Panc1 (cell line): Measurements from ENCODE around the gene MAMDC2. TPM values are rescaled to one million over a fixed set of nuclear protein-coding genes. Genes with fewer than 3 reads are reported as not detected.

Experiments used
- ATAC-seq: fragments of 200-7000 bp; cut with Tn5 transposase; 2 replicates; pipeline ENCODE4 v1.9.1; 2020; ENCODE audit warnings: mild to moderate bottlenecking, moderate library complexity
- BruUV-seq: library from RNA; stranded (reverse); fragments of 400-500 nt; replicated peaks from 2 replicates; lab custom pipeline; 2021; lab: Mats Ljungman, UMichigan
- CTCF ChIA-PET: fragments of 300-600 bp; sonication (Branson Sonifier 250); formaldehyde crosslinking; loops from one replicate; lab custom pipeline; 2022; ENCODE audit warnings: antibody characterized with exemption; lab: Charles Lee
- POLR2A ChIA-PET: fragments of 300-600 bp; sonication (Branson Sonifier 250); formaldehyde crosslinking; loops from one replicate; lab custom pipeline; 2022; ENCODE audit warnings: antibody characterized with exemption; lab: Charles Lee
- DNase-seq: peaks from one replicate; pipeline ENCODE4 v3.0.0-alpha.2; 2010; ENCODE audit warnings: low read depth, low spot score
- H3K27ac ChIP-seq: 2 replicates; pipeline ENCODE4 v1.5.1; 2011; ENCODE audit warnings: mild to moderate bottlenecking, low read length, inconsistent platforms
- H3K27me3 ChIP-seq: fragments of 200-500 bp; sonication (Bioruptor generic); 2 replicates; pipeline ENCODE4 v1.6.0; 2014; ENCODE audit warnings: low read length, inconsistent platforms; ENCODE audit not compliant: control insufficient read depth, insufficient read depth
- H3K36me3 ChIP-seq: fragments of 200-500 bp; sonication (Bioruptor generic); 2 replicates; pipeline ENCODE4 v1.5.1; 2014; ENCODE audit warnings: inconsistent platforms, mild to moderate bottlenecking, low read length, moderate library complexity; ENCODE audit not compliant: control insufficient read depth, insufficient read depth
- H3K4me1 ChIP-seq: 2 replicates; pipeline ENCODE4 v1.5.1; 2011; ENCODE audit warnings: inconsistent platforms, mild to moderate bottlenecking, low read length, moderate library complexity; ENCODE audit not compliant: control insufficient read depth, insufficient read depth
- H3K4me3 ChIP-seq, 2 experiments: 2 replicates each; pipeline ENCODE4 v1.5.1; 2011 to 2012; ENCODE audit warnings: low read depth in 2 of 2, low read length in 2 of 2, mild to moderate bottlenecking in 2 of 2, inconsistent platforms in 1 of 2, moderate library complexity in 1 of 2
- H3K9me3 ChIP-seq: fragments of 200-500 bp; sonication (Bioruptor generic); 2 replicates; pipeline ENCODE4 v1.5.1; 2014; ENCODE audit warnings: low read depth, mild to moderate bottlenecking, inconsistent platforms, low read length, moderate library complexity; ENCODE audit not compliant: control insufficient read depth, insufficient read depth
- POLR2AphosphoS5 ChIP-seq: IDR thresholded peaks from 2 replicates; pipeline ENCODE4 v1.6.1; 2012; ENCODE audit warnings: mild to moderate bottlenecking, low read depth, low read length, moderate library complexity
- SIN3A ChIP-seq: IDR thresholded peaks from 2 replicates; pipeline ENCODE4 v1.6.1; 2012; ENCODE audit warnings: low read depth, mild to moderate bottlenecking, low read length, moderate library complexity, borderline replicate concordance; ENCODE audit not compliant: insufficient read depth
- TCF7L2 ChIP-seq: IDR thresholded peaks from 2 replicates; pipeline ENCODE4 v1.6.1; 2011; ENCODE audit warnings: mild to moderate bottlenecking, low read depth, low read length, inconsistent platforms
- in situ Hi-C: cut with HindIII; loops from 2 replicates; pipeline ENCODE4 v1.10.0; 2016; ENCODE audit warnings: low sequenced_read_pairs, low pct_unique_long_range_greater_than_20kb
- intact Hi-C: fragments of 100-400 bp; cut with micrococcal nuclease; formaldehyde crosslinking; loops from one replicate; pipeline ENCODE4 v1.10.0; 2022; ENCODE audit not compliant: unreplicated experiment
- total RNA-seq: library from RNA; stranded (reverse); gene quantifications from one replicate; pipeline ENCODE4 v1.2.1, GENCODE V29; 2021; ENCODE audit not compliant: unreplicated experiment
- TF ChIP-seq, protein P1 (sequence below): fragments of 450-650 bp; IDR thresholded peaks from 2 replicates; pipeline ENCODE4 v1.5.1; 2017; ENCODE audit warnings: mild to moderate bottlenecking
- TF ChIP-seq, protein P2 (sequence below), 2 experiments: IDR thresholded peaks; 2 replicates each; pipeline ENCODE4 v1.6.1; 2011 to 2012; ENCODE audit warnings: low read depth in 2 of 2, control low read depth in 1 of 2, low read length in 1 of 2, mild to moderate bottlenecking in 1 of 2, moderate library complexity in 1 of 2; ENCODE audit not compliant: insufficient read depth in 1 of 2

The MAMDC2 gene
- total RNA-seq, 1 experiment from 2014 or later, result 1.5 TPM

DNA sequence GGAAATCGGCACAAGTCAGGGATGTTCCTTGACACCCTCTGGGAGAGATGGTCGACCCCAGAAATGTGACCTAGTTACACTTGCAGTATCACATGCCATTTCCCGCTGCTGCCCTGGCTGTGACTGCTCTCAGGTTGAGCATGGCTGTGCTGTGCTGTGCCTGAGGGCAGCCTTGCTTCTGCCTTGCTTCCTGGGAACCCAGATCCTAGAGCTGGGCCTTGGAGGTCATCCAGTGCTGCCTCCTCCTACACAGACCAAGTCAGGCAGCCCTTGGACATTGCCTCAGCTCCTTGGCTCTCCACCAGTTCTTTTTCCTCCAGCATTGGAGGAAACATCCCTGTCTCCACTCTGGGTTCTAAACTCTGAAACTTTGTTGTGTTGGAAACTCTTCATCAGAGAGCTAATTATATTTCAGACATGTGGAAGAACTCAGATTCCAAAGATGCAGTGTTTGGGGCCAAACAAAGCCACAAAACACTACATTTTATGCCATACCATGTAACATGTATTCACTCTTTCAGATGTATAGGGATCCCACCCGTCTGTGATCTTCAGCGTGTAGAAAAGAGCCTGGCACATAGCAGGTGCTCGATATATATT, 6.1 kb downstream of the MAMDC2 start:
- BruUV-seq, result no TSS peak

DNA sequence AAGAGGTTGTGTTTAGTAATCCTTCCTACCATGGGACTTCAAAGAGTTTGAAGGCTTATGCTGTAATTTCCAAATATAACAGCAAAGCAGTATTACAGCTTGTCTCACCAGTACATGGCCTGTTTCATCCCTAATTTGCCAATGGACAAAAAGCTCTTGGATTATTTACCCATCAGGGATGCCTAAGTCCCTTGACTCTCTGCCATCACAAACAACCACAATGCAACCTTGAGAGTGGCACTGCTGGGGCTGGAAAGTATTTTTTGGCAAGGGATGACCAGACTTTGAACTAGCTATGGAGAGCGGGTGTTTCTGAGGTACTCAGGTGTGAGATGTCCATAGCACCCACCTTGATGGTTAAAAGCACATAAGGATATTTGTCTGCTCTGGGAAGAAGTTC, 9.1 kb downstream of the MAMDC2 start:
- Histone ChIP-seq H3K36me3 (no peaks in the 10 kb centered on the region), H3K27ac (no peak overlapping the region), H3K4me3 (no peak overlapping the region), H3K4me1 (no peaks in the 10 kb centered on the region), H3K9me3 (no peaks in the 10 kb centered on the region), H3K27me3 (no peaks in the 10 kb centered on the region)
- TF ChIP-seq POLR2AphosphoS5 (no peak), TCF7L2 (no peak), SIN3A (no peak)
- TF ChIP-seq, protein P1, sequence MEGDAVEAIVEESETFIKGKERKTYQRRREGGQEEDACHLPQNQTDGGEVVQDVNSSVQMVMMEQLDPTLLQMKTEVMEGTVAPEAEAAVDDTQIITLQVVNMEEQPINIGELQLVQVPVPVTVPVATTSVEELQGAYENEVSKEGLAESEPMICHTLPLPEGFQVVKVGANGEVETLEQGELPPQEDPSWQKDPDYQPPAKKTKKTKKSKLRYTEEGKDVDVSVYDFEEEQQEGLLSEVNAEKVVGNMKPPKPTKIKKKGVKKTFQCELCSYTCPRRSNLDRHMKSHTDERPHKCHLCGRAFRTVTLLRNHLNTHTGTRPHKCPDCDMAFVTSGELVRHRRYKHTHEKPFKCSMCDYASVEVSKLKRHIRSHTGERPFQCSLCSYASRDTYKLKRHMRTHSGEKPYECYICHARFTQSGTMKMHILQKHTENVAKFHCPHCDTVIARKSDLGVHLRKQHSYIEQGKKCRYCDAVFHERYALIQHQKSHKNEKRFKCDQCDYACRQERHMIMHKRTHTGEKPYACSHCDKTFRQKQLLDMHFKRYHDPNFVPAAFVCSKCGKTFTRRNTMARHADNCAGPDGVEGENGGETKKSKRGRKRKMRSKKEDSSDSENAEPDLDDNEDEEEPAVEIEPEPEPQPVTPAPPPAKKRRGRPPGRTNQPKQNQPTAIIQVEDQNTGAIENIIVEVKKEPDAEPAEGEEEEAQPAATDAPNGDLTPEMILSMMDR, result no peak
- TF ChIP-seq, protein P2, sequence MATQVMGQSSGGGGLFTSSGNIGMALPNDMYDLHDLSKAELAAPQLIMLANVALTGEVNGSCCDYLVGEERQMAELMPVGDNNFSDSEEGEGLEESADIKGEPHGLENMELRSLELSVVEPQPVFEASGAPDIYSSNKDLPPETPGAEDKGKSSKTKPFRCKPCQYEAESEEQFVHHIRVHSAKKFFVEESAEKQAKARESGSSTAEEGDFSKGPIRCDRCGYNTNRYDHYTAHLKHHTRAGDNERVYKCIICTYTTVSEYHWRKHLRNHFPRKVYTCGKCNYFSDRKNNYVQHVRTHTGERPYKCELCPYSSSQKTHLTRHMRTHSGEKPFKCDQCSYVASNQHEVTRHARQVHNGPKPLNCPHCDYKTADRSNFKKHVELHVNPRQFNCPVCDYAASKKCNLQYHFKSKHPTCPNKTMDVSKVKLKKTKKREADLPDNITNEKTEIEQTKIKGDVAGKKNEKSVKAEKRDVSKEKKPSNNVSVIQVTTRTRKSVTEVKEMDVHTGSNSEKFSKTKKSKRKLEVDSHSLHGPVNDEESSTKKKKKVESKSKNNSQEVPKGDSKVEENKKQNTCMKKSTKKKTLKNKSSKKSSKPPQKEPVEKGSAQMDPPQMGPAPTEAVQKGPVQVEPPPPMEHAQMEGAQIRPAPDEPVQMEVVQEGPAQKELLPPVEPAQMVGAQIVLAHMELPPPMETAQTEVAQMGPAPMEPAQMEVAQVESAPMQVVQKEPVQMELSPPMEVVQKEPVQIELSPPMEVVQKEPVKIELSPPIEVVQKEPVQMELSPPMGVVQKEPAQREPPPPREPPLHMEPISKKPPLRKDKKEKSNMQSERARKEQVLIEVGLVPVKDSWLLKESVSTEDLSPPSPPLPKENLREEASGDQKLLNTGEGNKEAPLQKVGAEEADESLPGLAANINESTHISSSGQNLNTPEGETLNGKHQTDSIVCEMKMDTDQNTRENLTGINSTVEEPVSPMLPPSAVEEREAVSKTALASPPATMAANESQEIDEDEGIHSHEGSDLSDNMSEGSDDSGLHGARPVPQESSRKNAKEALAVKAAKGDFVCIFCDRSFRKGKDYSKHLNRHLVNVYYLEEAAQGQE (IDR thresholded peaks at IDR 0.05; ENCODE audit: insufficient read depth in 1 of 2, low read depth in 2 of 2, low read length in 1 of 2), result no peak
- no TSS peak for BruUV-seq
- CTCF ChIA-PET, result no interaction called here
- ATAC-seq, result no peak
- POLR2A ChIA-PET, result no interaction called here
- in situ Hi-C loops (no loop called here), intact Hi-C loops (no loop called here)
- no peak for DNase-seq

More for the DNA sequence above, 6.1 kb downstream of the MAMDC2 start:
- intact Hi-C loops (no loop called here), in situ Hi-C loops (no loop called here)
- no peak overlapping the region for H3K27ac ChIP-seq
- H3K4me3 ChIP-seq, result no peak overlapping the region
- no peaks in the 10 kb centered on the region for H3K9me3 ChIP-seq
- DNase-seq (no peak), ATAC-seq (no peak; the same call in 1 of the 2 replicates)
- TF ChIP-seq, protein P2 (IDR thresholded peaks at IDR 0.05; ENCODE audit: insufficient read depth in 1 of 2, low read depth in 2 of 2, low read length in 1 of 2), result no peak
- TF ChIP-seq TCF7L2 (no peak), POLR2AphosphoS5 (no peak)
- TF ChIP-seq, protein P1, result no peak
- H3K4me1 ChIP-seq, result no peaks in the 10 kb centered on the region
- ChIA-PET CTCF (no interaction called here), POLR2A (no interaction called here)
- no peaks in the 10 kb centered on the region for H3K36me3 ChIP-seq
- H3K27me3 ChIP-seq, result no peaks in the 10 kb centered on the region
